Activated naive CD4-positive, alpha-beta T cell treated with anti-CD3 and anti-CD28 coated beads, Interleukin-2, amount 10 ng/mL, durations not matched to agents 5 hours and 36 hours (primary cell): ENCODE measurements around the gene B3GAT1. TPM values are rescaled to one million over a fixed set of nuclear protein-coding genes. Genes with fewer than 3 reads are reported as not detected.

Source experiments
- total RNA-seq, 2 experiments: library from RNA; stranded (reverse); gene quantifications; one replicate each; pipeline ENCODE4 v1.2.3, GENCODE V29; 2021

The B3GAT1 gene, protein sequence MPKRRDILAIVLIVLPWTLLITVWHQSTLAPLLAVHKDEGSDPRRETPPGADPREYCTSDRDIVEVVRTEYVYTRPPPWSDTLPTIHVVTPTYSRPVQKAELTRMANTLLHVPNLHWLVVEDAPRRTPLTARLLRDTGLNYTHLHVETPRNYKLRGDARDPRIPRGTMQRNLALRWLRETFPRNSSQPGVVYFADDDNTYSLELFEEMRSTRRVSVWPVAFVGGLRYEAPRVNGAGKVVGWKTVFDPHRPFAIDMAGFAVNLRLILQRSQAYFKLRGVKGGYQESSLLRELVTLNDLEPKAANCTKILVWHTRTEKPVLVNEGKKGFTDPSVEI
- 1 to 10 TPM; 2.1 to 3.0 TPM for total RNA-seq

DNA sequence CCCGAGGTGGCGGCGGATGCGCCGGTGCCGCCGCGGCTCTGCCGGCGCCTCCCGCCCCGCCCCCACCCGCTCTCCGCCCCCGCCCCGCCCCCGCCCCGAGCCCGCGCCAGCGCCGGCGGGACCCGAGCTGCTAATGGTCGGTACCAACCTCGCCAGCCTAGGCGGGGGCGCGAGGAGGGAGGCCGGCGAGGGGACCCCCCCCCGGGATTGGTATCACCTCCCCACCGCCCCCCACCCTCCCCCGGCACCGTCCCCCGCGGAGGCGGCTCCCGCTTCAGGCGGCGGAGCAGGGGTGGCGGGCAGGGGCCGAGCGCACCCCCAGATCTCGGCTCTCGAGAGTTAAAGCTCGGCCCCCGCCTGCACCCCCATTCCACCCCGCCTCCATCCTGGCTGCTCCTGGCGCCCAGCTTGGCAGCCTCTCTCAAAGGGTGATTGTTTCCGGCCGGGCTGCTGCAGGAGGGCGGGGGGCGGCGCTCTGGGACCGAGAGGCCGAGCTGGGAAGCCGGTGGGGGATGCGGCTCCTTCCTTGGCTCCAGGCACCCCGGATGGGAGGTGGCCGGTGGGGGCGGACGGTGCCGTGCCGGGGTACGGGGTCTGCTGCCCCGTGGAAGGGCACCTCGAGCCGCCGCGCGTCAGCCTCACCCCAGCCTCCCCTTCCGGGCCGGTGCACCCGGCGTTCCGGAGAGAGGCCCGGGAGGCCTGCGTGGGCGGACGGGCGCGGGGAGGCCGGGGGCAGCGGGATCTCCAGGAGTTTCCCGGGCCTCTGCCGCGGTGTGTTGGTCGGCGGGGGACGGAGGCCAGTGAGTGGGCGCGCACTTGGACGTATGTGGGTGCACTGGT is at the start of gene B3GAT1:
B3GAT1 (minus strand) TSS at position 40 of the 840 bp plus-strand sequence. CDS start 24,583 bp downstream, outside the sequence.

DNA sequence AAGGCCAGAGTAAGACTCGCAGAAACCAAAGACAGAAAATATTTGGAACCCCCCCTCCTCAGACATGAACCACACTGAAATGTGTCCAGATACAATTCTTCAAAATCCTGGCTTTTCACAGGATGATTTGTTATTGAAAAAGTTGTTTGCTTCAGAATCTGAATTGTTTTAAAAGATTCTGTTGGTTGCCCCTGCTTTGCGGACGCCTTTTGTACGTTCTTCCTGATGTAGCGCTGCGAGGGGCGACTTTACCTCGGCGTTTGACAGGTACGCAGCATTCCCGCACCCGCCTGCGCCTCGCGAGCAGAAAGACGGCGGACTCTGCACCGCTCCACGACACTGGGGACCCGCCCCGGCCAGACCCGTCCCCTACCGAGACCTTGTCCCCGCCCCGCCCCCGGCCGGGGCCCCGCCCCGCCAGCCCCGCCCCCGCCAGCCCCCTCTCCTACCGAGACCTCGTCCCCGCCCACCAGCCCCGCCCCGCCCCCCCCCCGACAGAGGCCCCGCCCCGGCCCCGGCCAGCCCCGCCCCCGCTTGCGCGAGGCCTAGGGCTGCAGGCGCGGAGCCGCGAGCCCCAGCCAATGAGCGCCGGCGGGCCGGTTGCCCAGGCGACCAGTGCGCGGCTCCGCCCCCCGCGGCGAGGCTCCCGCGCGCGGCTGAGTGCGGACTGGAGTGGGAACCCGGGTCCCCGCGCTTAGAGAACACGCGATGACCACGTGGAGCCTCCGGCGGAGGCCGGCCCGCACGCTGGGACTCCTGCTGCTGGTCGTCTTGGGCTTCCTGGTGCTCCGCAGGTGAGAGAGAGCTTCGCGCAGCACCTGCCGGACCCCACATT is 80.5 kb downstream of the B3GAT1 start, which contains the start of gene GLB1L2:
GLB1L2 (plus strand) TSS at position 635 of the 835 bp plus-strand sequence; CDS start at position 709, 74 bp downstream.

Other genes with a start within 250 kb of the B3GAT1 start
- gene NCAPD3, start 188.3 kb downstream of the B3GAT1 start, total RNA-seq, result 10 to 100 TPM; 90.9 to 92.7 TPM
- gene VPS26B, start 187.6 kb downstream of the B3GAT1 start, total RNA-seq, result 10 to 100 TPM; 63.8 to 64.3 TPM
- 10 to 100 TPM; 56.3 to 57.1 TPM for gene THYN1, start 158.9 kb downstream of the B3GAT1 start, total RNA-seq
- 10 to 100 TPM; 21.3 to 21.8 TPM for gene ACAD8, start 158.7 kb downstream of the B3GAT1 start, total RNA-seq
- gene GLB1L3, start 135.9 kb downstream of the B3GAT1 start, total RNA-seq, result 1 to 10 TPM; 7.8 to 8.5 TPM
- 1 to 10 TPM; 2.2 to 2.3 TPM for gene GLB1L2, start 80.3 kb downstream of the B3GAT1 start, total RNA-seq